OCI-LY1 (cell line): Measurements from ENCODE around the gene SLC9A2.

Experiments used
- H2AFZ ChIP-seq: fragments of 200-600 bp; sonication (generic), shearing (Covaris generic); 2 replicates; pipeline ENCODE4 v1.6.0; 2014; ENCODE audit warnings: antibody characterized with exemption, mild to moderate bottlenecking, low read length
- H3F3A ChIP-seq: fragments of 200-600 bp; sonication (generic), shearing (Covaris generic); 2 replicates; pipeline ENCODE4 v1.6.0; 2014; ENCODE audit warnings: mild to moderate bottlenecking, antibody characterized with exemption, low read length, moderate library complexity; ENCODE audit not compliant: insufficient read depth
- H3K27ac ChIP-seq: fragments of 200-600 bp; sonication (generic); 2 replicates; pipeline ENCODE4 v1.5.1; 2014; ENCODE audit warnings: low read length, mixed run types, mild to moderate bottlenecking, low read depth; ENCODE audit not compliant: poor library complexity, severe bottlenecking
- H3K27me3 ChIP-seq: fragments of 200-600 bp; sonication (generic); 2 replicates; pipeline ENCODE4 v1.6.0; 2014; ENCODE audit warnings: antibody characterized with exemption, mild to moderate bottlenecking, low read length, moderate library complexity; ENCODE audit not compliant: insufficient read depth
- H3K36me3 ChIP-seq: fragments of 200-600 bp; sonication (generic); 2 replicates; pipeline ENCODE4 v1.6.1; 2014; ENCODE audit warnings: mild to moderate bottlenecking, antibody characterized with exemption, low read length, moderate library complexity, mixed read lengths; ENCODE audit not compliant: insufficient read depth
- H3K4me1 ChIP-seq: fragments of 200-600 bp; sonication (generic); 2 replicates; pipeline ENCODE4 v1.5.1; 2014; ENCODE audit warnings: mild to moderate bottlenecking, low read length, moderate library complexity; ENCODE audit not compliant: insufficient read depth, severe bottlenecking
- H3K4me2 ChIP-seq: fragments of 200-600 bp; sonication (generic), shearing (Covaris generic); 2 replicates; pipeline ENCODE4 v1.6.1; 2014; ENCODE audit warnings: low read length
- H3K4me3 ChIP-seq: fragments of 200-600 bp; sonication (generic); 2 replicates; pipeline ENCODE4 v1.5.1; 2014; ENCODE audit warnings: low read length, low read depth, mild to moderate bottlenecking, mixed read lengths; ENCODE audit not compliant: poor library complexity, severe bottlenecking
- H3K79me2 ChIP-seq: fragments of 200-600 bp; shearing (Covaris generic); 2 replicates; pipeline ENCODE4 v1.6.1; 2016; ENCODE audit warnings: mixed run types, low read length, mixed read lengths; ENCODE audit not compliant: insufficient read depth
- H3K9ac ChIP-seq: fragments of 200-600 bp; sonication (generic), shearing (Covaris generic); 2 replicates; pipeline ENCODE4 v1.6.1; 2014; ENCODE audit warnings: mild to moderate bottlenecking, low read length, mixed read lengths
- H3K9me2 ChIP-seq: fragments of 200-600 bp; sonication (generic), shearing (Covaris generic); 2 replicates; pipeline ENCODE4 v1.6.1; 2014; ENCODE audit warnings: low read depth, mild to moderate bottlenecking, low read length, mixed read lengths
- H3K9me3 ChIP-seq: fragments of 200-600 bp; shearing (Covaris generic); 2 replicates; pipeline ENCODE4 v1.6.1; 2014; ENCODE audit warnings: low read length, mixed read lengths
- H4K20me1 ChIP-seq: fragments of 200-600 bp; sonication (generic), shearing (Covaris generic); 2 replicates; pipeline ENCODE4 v1.6.0; 2016; ENCODE audit warnings: mild to moderate bottlenecking, low read length; ENCODE audit not compliant: insufficient read depth
- EZH2 ChIP-seq: fragments of 200-600 bp; sonication (generic), shearing (Covaris generic); IDR thresholded peaks from 2 replicates; pipeline ENCODE4 v1.8.0; 2017; ENCODE audit warnings: borderline replicate concordance, mixed run types, mild to moderate bottlenecking, antibody characterized with exemption, low read length, moderate library complexity, mixed read lengths
- TF ChIP-seq, protein P1 (sequence below): fragments of 200-600 bp; sonication (generic), shearing (Covaris generic); IDR thresholded peaks from 2 replicates; pipeline ENCODE4 v1.5.1; 2017; ENCODE audit warnings: mild to moderate bottlenecking, antibody characterized with exemption, low read length, moderate library complexity, mixed read lengths

The SLC9A2 gene

DNA sequence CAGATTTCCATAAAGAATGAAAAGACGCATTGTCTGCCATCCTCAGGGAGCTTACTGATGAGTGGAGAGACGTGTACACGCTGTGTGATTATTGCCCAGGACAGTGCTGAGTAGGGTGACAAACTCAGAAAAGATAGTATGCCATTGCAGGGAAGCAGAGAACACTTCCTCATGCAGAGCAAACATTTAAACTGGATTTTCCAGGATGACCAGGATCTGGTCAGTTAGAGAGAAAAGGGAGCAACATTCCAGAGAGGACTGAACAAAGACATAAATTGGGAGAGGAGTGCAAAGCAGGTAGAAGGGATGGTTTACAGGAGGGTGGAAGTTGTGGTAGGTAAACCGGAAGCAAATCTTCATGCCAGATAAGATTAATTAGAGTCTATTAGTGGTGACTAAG is 2.3 kb downstream of the SLC9A2 start:
- no peak overlapping the region for H3K4me3 ChIP-seq
- no peak overlapping the region for H3K27ac ChIP-seq
- H3K4me2 ChIP-seq, result no peak overlapping the region
- H3K9ac ChIP-seq, result no peak overlapping the region
- H3K36me3 ChIP-seq, result no peaks in the 10 kb centered on the region
- no peaks in the 10 kb centered on the region for H3K9me2 ChIP-seq
- H3K9me3 ChIP-seq, result no peaks in the 10 kb centered on the region
- H3F3A ChIP-seq, result no peaks in the 10 kb centered on the region
- TF ChIP-seq, protein P1, sequence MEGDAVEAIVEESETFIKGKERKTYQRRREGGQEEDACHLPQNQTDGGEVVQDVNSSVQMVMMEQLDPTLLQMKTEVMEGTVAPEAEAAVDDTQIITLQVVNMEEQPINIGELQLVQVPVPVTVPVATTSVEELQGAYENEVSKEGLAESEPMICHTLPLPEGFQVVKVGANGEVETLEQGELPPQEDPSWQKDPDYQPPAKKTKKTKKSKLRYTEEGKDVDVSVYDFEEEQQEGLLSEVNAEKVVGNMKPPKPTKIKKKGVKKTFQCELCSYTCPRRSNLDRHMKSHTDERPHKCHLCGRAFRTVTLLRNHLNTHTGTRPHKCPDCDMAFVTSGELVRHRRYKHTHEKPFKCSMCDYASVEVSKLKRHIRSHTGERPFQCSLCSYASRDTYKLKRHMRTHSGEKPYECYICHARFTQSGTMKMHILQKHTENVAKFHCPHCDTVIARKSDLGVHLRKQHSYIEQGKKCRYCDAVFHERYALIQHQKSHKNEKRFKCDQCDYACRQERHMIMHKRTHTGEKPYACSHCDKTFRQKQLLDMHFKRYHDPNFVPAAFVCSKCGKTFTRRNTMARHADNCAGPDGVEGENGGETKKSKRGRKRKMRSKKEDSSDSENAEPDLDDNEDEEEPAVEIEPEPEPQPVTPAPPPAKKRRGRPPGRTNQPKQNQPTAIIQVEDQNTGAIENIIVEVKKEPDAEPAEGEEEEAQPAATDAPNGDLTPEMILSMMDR, result no peak
- no peak for TF ChIP-seq EZH2
- no peaks in the 10 kb centered on the region for H4K20me1 ChIP-seq
- H3K4me1 ChIP-seq, result no peaks in the 10 kb centered on the region
- no peaks in the 10 kb centered on the region for H3K79me2 ChIP-seq
- H3K27me3 ChIP-seq, result no peaks in the 10 kb centered on the region; the same call in 1 of the 2 replicates
- no peak overlapping the region for H2AFZ ChIP-seq

DNA sequence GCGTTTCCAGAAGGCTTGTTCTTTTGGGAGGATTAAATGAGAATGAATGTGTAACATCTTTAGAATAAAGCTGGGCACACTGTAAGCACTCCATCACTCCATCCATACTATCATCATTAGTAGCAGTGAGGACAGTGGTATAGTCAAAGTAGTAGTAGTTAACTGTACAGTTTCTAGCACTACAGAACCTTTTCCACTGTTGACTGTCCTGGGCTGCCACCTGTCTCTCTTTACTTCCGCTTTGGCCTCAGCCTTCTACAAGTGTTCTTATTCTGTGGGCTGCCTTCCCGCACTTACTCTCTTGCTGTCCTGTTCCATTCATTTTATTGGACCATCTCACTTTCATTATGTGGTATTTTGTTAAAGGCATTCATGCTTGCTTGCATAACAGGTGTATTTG is 3.3 kb downstream of the SLC9A2 start:
- Histone ChIP-seq H3K4me1 (no peaks in the 10 kb centered on the region), H3K9ac (no peak overlapping the region), H3K36me3 (no peaks in the 10 kb centered on the region), H3K4me2 (no peak overlapping the region), H3K9me3 (no peaks in the 10 kb centered on the region), H2AFZ (no peak overlapping the region), H3K9me2 (no peaks in the 10 kb centered on the region), H4K20me1 (no peaks in the 10 kb centered on the region), H3K79me2 (no peaks in the 10 kb centered on the region), H3K4me3 (no peak overlapping the region), H3K27me3 (no peaks in the 10 kb centered on the region; the same call in 1 of the 2 replicates), H3F3A (no peaks in the 10 kb centered on the region), H3K27ac (no peak overlapping the region)
- TF ChIP-seq, protein P1, result no peak
- TF ChIP-seq EZH2, result no peak

DNA sequence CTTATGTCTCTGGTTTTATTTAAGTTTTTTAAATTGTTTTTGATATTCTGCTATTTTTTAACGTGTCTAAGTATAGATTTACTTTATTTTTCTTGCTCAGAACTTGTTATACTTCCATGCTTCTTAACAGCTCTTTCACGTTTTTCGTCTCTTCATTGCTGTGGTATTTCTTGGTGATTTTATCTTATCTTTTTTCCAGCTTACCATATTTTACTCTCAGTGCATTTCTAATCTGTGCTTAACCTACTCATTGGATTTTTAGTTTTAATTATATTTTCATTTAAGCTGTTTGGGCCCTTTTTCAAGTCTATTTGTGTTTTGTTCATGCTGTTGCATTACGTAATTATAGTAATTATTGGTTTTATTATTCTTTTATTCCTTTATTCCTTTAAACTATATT is 11.1 kb downstream of the SLC9A2 start:
- Histone ChIP-seq H3K79me2 (no peaks in the 10 kb centered on the region), H3K9me3 (no peaks in the 10 kb centered on the region), H3K4me3 (no peak overlapping the region), H3K27me3 (no peaks in the 10 kb centered on the region), H3K27ac (no peak overlapping the region), H3K4me2 (no peak overlapping the region), H3K9ac (no peak overlapping the region), H3K36me3 (no peaks in the 10 kb centered on the region), H3K9me2 (no peaks in the 10 kb centered on the region), H2AFZ (no peak overlapping the region), H3K4me1 (no peaks in the 10 kb centered on the region), H3F3A (no peaks in the 10 kb centered on the region), H4K20me1 (no peaks in the 10 kb centered on the region)
- TF ChIP-seq, protein P1, result no peak
- no peak for TF ChIP-seq EZH2
